K562 (cell line): Measurements from ENCODE around the gene TSC1. TPM values are rescaled to one million over a fixed set of nuclear protein-coding genes. Genes with fewer than 3 reads are reported as not detected.

Source experiments
- ATAC-seq: fragments of 200-7000 bp; cut with Tn5 transposase; 3 replicates; pipeline ENCODE4 v1.9.1; 2020; ENCODE audit warnings: moderate library complexity
- BruUV-seq: library from RNA; stranded (reverse); fragments of 400-500 nt; replicated peaks from 2 replicates; lab custom pipeline; 2021; lab: Mats Ljungman, UMichigan
- CTCF ChIA-PET: fragments of 300-600 bp; formaldehyde crosslinking; extraction: SDS; loops from one replicate; lab custom pipeline; 2021; ENCODE audit warnings: low intra/inter-chr PET ratio; lab: Yijun Ruan, JAX
- POLR2A ChIA-PET: fragments of 300-600, 350-650 bp; sonication (Branson Sonifier 250); formaldehyde crosslinking; extraction: SDS; loops from one replicate; lab custom pipeline; 2021; ENCODE audit warnings: antibody characterized with exemption, inconsistent platforms; lab: Yijun Ruan, JAX
- DNase-seq, 4 experiments: peaks; one replicate each; pipeline versions ENCODE4 v3.0.0 to v3.0.0-alpha.2; 2011 to 2018; ENCODE audit warnings: low spot score in 3 of 4, mixed read lengths in 3 of 4; ENCODE audit errors: extremely low read depth in 1 of 4
- FAIRE-seq: peaks from 2 replicates; lab custom pipeline; 2011; peaks lifted over from hg19 to GRCh38; lab: Jason Lieb, UNC
- H2AFZ ChIP-seq: 2 replicates; pipeline ENCODE4 v1.6.0; 2011; ENCODE audit warnings: low read depth, low read length, control low read depth, inconsistent platforms
- H3K27ac ChIP-seq: fragments of 200-600 bp; 3 replicates; pipeline ENCODE4 v1.8.0; 2011; ENCODE audit warnings: low read depth, mild to moderate bottlenecking, control low read depth, inconsistent platforms, low read length, moderate library complexity, mixed read lengths; ENCODE audit errors: extremely low read depth
- H3K27me3 ChIP-seq, 2 experiments: fragments of 300-600 bp in 1 of 2; 2 replicates in 1 of 2; 3 replicates in 1 of 2; pipeline versions ENCODE4 v1.6.0 to v1.8.0; 2011; ENCODE audit warnings: inconsistent platforms in 2 of 2, low read length in 2 of 2, mild to moderate bottlenecking in 1 of 2, mixed read lengths in 1 of 2, moderate library complexity in 1 of 2; ENCODE audit not compliant: control insufficient read depth in 2 of 2, insufficient read depth in 2 of 2
- H3K36me3 ChIP-seq: fragments of 300-600 bp; 3 replicates; pipeline ENCODE4 v1.8.0; 2011; ENCODE audit warnings: mild to moderate bottlenecking, low read length, inconsistent platforms; ENCODE audit not compliant: control insufficient read depth, insufficient read depth
- H3K4me1 ChIP-seq, 2 experiments: fragments of 200-600 bp in 1 of 2; replicated peaks in 1 of 2; 2 replicates in 1 of 2; 3 replicates in 1 of 2; pipeline versions ENCODE4 v1.5.1 to v1.8.0; 2011; ENCODE audit warnings: inconsistent platforms in 2 of 2, low read length in 2 of 2, mild to moderate bottlenecking in 1 of 2, mixed read lengths in 1 of 2, moderate library complexity in 1 of 2; ENCODE audit not compliant: control insufficient read depth in 2 of 2, insufficient read depth in 2 of 2
- H3K4me2 ChIP-seq: 2 replicates; pipeline ENCODE4 v1.6.1; 2011; ENCODE audit warnings: low read length, control low read depth, inconsistent platforms, mixed read lengths; ENCODE audit not compliant: insufficient read depth
- H3K4me3 ChIP-seq: fragments of 200-600 bp; sonication (generic), shearing (Covaris generic); 2 replicates; pipeline ENCODE4 v1.5.1; 2016; ENCODE audit warnings: control low read depth, inconsistent platforms
- H3K79me2 ChIP-seq: fragments of 200-600 bp; 3 replicates; pipeline ENCODE4 v1.8.0; 2011; ENCODE audit warnings: low read length, inconsistent platforms; ENCODE audit not compliant: control insufficient read depth, insufficient read depth
- H3K9ac ChIP-seq, 2 experiments: 2 replicates each; pipeline versions ENCODE4 v1.6.0 to v1.6.1; 2011; ENCODE audit warnings: low read depth in 2 of 2, low read length in 2 of 2, control low read depth in 1 of 2, inconsistent platforms in 1 of 2, mild to moderate bottlenecking in 1 of 2, mixed read lengths in 1 of 2; ENCODE audit not compliant: insufficient read depth in 1 of 2
- H3K9me1 ChIP-seq: one replicate; pipeline ENCODE4 v1.6.0; 2011; ENCODE audit warnings: inconsistent platforms, mild to moderate bottlenecking, low read length, moderate library complexity; ENCODE audit not compliant: control insufficient read depth, insufficient read depth
- H3K9me3 ChIP-seq: replicated peaks from 2 replicates; pipeline ENCODE4 v1.5.1; 2011; ENCODE audit warnings: low read depth, low read length, inconsistent platforms; ENCODE audit not compliant: control insufficient read depth, insufficient read depth
- H4K20me1 ChIP-seq: replicated peaks from 2 replicates; pipeline ENCODE4 v1.6.1; 2011; ENCODE audit warnings: low read length, inconsistent platforms, mixed read lengths; ENCODE audit not compliant: control insufficient read depth, insufficient read depth
- BCOR ChIP-seq: fragments of 450-650 bp; IDR thresholded peaks from 2 replicates; pipeline ENCODE4 v1.6.1; 2016
- CBX3 ChIP-seq, 2 experiments: IDR thresholded peaks; 1 replicate in 1 of 2; 2 replicates in 1 of 2; pipeline ENCODE4 v1.6.1; 2012; ENCODE audit warnings: inconsistent platforms in 2 of 2, low read length in 2 of 2, borderline replicate concordance in 1 of 2, control low read depth in 1 of 2
- MED1 ChIP-seq: sonication (generic); formaldehyde crosslinking; IDR thresholded peaks from 2 replicates; pipeline ENCODE4 v1.8.1; 2023; ENCODE audit warnings: missing genetic modification reagents, borderline replicate concordance
- NONO ChIP-seq, 2 experiments: fragments of 200-400 bp in 1 of 2; fragments of 450-650 bp in 1 of 2; formaldehyde crosslinking in 1 of 2; IDR thresholded peaks; 2 replicates each; pipeline ENCODE4 v1.6.1; 2017; ENCODE audit warnings: low read depth in 2 of 2, mild to moderate bottlenecking in 2 of 2, moderate library complexity in 2 of 2, low read length in 1 of 2
- RBM25 ChIP-seq: fragments of 200-400 bp; formaldehyde crosslinking; IDR thresholded peaks from 2 replicates; pipeline ENCODE4 v1.6.1; 2018; ENCODE audit warnings: low read length, low read depth, moderate library complexity; ENCODE audit not compliant: severe bottlenecking
- XRCC3 ChIP-seq: fragments of 450-650 bp; IDR thresholded peaks from 2 replicates; pipeline ENCODE4 v1.6.1; 2017; ENCODE audit warnings: mild to moderate bottlenecking, moderate library complexity
- ZNF121 ChIP-seq: sonication (generic); formaldehyde crosslinking; conservative IDR thresholded peaks from 2 replicates; pipeline ENCODE4 v1.8.0; 2022; ENCODE audit warnings: missing genetic modification reagents
- WGBS: fragments of 100-300 bp; shearing (Covaris generic); methylation state at CpG from one replicate; pipeline ENCODE4 v1.1.6; 2016; ENCODE audit warnings: low coverage, mixed read lengths; ENCODE audit not compliant: insufficient coverage; ENCODE audit errors: missing lambda C conversion rate; 5-methylcytosine and 5-hydroxymethylcytosine counted together
- in situ Hi-C: fragments of 300-500 bp; cut with MboI; formaldehyde crosslinking; loops from 4 replicates; pipeline ENCODE4 v1.15.0; 2018; ENCODE audit warnings: inconsistent platforms, mixed read lengths
- intact Hi-C: fragments of 100-400 bp; cut with micrococcal nuclease; formaldehyde crosslinking; loops from 2 replicates; pipeline ENCODE4 v1.14.2; 2022
- polyA plus RNA-seq, 8 experiments: library from polyadenylated mRNA; depleted of rRNA in 4 of 8; stranded (reverse) in 5 of 8; unstranded in 3 of 8; fragments of >200 nt; fragmentation: Nextera tagmentation in 2 of 8; fragmentation: Illumina TruSeq in 1 of 8; extraction: Ambion mirVana in 2 of 8; extraction: Trizol in 1 of 8; gene quantifications; 2 replicates each; pipeline versions ENCODE4 v1.2.1 to v1.2.3, GENCODE V29; 2011 to 2014; ENCODE audit warnings: inconsistent platforms in 1 of 8, missing spikeins in 1 of 8
- total RNA-seq, 7 experiments: library from RNA; depleted of rRNA in 6 of 7; stranded (reverse); fragments of >200 nt in 6 of 7; fragmentation: Illumina TruSeq in 2 of 7; extraction: Trizol in 2 of 7; gene quantifications; 2 replicates each; pipeline versions ENCODE4 v1.2.1 to v1.2.3, GENCODE V29; 2011 to 2021; ENCODE audit warnings: low replicate concordance in 1 of 7

The TSC1 gene
- total and polyA plus RNA-seq, 9 of the 15 experiments (the other 6 are each of a cell fraction or from before 2014, with no cell fraction given), result 6.9 to 37.6 (median 18.6) TPM

DNA sequence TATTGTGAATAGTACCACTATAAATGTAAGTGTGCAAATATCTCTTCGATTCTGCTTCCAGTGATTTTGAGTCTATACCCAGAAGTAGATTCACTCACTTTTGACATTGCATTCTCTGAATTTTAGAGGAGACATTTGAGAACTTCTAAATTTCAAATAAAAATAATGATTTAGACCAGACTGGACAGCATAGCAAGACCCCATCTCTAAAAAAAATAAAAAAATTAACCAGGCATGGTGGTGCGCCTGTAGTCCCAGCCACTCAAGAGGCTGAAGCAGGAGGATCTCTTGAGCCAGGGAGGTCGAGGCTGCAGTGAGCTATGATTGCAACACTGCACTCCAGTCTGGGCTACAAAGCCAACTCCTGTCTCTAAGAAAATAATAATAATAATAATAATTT lies 32.2 kb upstream of the TSC1 start:
- H3K27me3 ChIP-seq, result no peaks in the 10 kb centered on the region
- H3K9me1 ChIP-seq, result no peaks in the 10 kb centered on the region
- in situ Hi-C loops (no loop called here), intact Hi-C loops (loop anchor here (5.0 to 10.0 kb wide), 4 partner anchors 72 to 472 kb away; no protein-coding TSS in a partner anchor)
- peaks cover 33% of the 10 kb centered on the region for H3K79me2 ChIP-seq
- no peak overlapping the region for H3K27ac ChIP-seq
- H3K9me3 ChIP-seq, result no peaks in the 10 kb centered on the region
- H3K4me1 ChIP-seq, result peaks cover 14 to 36% of the 10 kb centered on the region in 2 experiments
- DNase-seq, result no peak
- CTCF ChIA-PET, result interaction anchor here (2.2 kb wide), 1 partner anchor 46 kb away, joined by 13 read pairs; no protein-coding TSS in a partner anchor
- no peak for FAIRE-seq
- no TSS peak for BruUV-seq
- no peak for ATAC-seq
- H4K20me1 ChIP-seq, result no peaks in the 10 kb centered on the region
- H3K36me3 ChIP-seq, result 0 out of 3 replicates have a peak, but pooled peaks cover 2% of the 10 kb centered on the region
- no peak overlapping the region for H3K4me3 ChIP-seq
- no peak overlapping the region for H3K9ac ChIP-seq
- no peak overlapping the region for H2AFZ ChIP-seq
- POLR2A ChIA-PET, result no interaction called here
- no peak for TF ChIP-seq NONO (IDR thresholded peaks at IDR 0.05; ENCODE audit: low read depth in 2 of 2, low read length in 1 of 2)
- TF ChIP-seq BCOR, result peak; percentile 69
- TF ChIP-seq RBM25, result peak; percentile 47
- TF ChIP-seq ZNF121 (CRISPR knock-in tag), result peak; percentile 86
- no peak overlapping the region for H3K4me2 ChIP-seq
- 79% methylated on average over 3 of the region's 3 CpGs for WGBS

DNA sequence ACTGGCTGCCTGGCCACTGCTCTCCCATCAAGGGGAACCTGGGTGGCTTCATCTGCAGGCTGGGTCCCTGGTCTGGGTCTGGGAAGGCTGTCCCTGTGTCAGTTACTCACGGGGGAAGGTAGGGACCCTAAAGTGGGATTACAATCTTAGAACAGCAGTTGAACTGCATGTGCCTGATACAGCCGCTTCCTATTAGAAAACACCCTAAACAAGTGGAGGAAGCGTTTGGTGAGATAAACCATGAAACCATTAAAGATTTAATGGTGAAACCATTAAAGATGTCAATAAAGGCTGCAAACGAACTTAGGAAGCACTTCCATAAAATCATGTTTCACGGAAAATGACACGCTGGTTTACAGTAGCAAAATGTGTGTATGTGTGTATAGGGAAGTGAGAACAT lies 31.5 kb upstream of the TSC1 start:
- in situ Hi-C loops, result no loop called here
- H3K36me3 ChIP-seq, result 0 out of 3 replicates have a peak, but pooled peaks cover 2% of the 10 kb centered on the region
- peak overlapping the region; percentile 53; the same call in 1 of the 2 replicates for H2AFZ ChIP-seq
- no peak for ATAC-seq
- peaks cover 27% of the 10 kb centered on the region for H3K79me2 ChIP-seq
- no peaks in the 10 kb centered on the region for H3K9me3 ChIP-seq
- POLR2A ChIA-PET, result no interaction called here
- no peaks in the 10 kb centered on the region for H4K20me1 ChIP-seq
- no peak overlapping the region for H3K4me3 ChIP-seq
- H3K4me1 ChIP-seq, result peaks cover 14 to 32% of the 10 kb centered on the region in 2 experiments
- FAIRE-seq, result no peak
- CTCF ChIA-PET, result no interaction called here
- peak overlapping the region in 1 of 2 experiments; percentile 70; a peak in 2 of 4 replicates for H3K9ac ChIP-seq
- no peaks in the 10 kb centered on the region for H3K27me3 ChIP-seq
- no peak overlapping the region for H3K4me2 ChIP-seq
- BruUV-seq, result no TSS peak
- H3K9me1 ChIP-seq, result no peaks in the 10 kb centered on the region
- no peak for TF ChIP-seq XRCC3
- no peak for TF ChIP-seq CBX3 (IDR thresholded peaks at IDR 0.05; ENCODE audit: borderline replicate concordance in 1 of 2, low read length in 2 of 2)
- TF ChIP-seq MED1, result no peak
- WGBS, result 33% methylated on average over 6 of the region's 6 CpGs
- no peak for DNase-seq
- intact Hi-C loops, result loop anchor here (5.0 to 10.0 kb wide), 4 partner anchors 71 to 471 kb away; no protein-coding TSS in a partner anchor
- no peak overlapping the region for H3K27ac ChIP-seq
